Activated CD8-positive, alpha-beta T cell treated with anti-CD3 and anti-CD28 coated beads for 36 hours (primary cell): Measurements from ENCODE around the gene GNG8. TPM values are rescaled to one million over a fixed set of nuclear protein-coding genes. Genes with fewer than 3 reads are reported as not detected.

Experiments used
- ATAC-seq: fragments of 200-7000 bp; cut with Tn5 transposase; one replicate; pipeline ENCODE4 v1.10.0; 2021; ENCODE audit warnings: mild to moderate bottlenecking, moderate library complexity
- CTCF ChIA-PET: fragments of 350-600 bp; sonication (Branson Sonifier 250); formaldehyde crosslinking; loops from one replicate; lab custom pipeline; 2021; ENCODE audit warnings: antibody characterized with exemption; lab: Charles Lee
- POLR2A ChIA-PET: fragments of 350-600 bp; sonication (Branson Sonifier 250); formaldehyde crosslinking; loops from one replicate; lab custom pipeline; 2021; ENCODE audit warnings: antibody characterized with exemption; lab: Charles Lee
- DNase-seq: peaks from one replicate; pipeline ENCODE4 v3.0.0-alpha.2; 2020
- H3K27ac Mint-ChIP-seq: one replicate; pipeline ENCODE4 v1.8.0; 2021; ENCODE audit warnings: mild to moderate bottlenecking, mixed read lengths
- H3K27me3 Mint-ChIP-seq: one replicate; pipeline ENCODE4 v1.8.0; 2021; ENCODE audit warnings: mixed read lengths
- H3K36me3 Mint-ChIP-seq: one replicate; pipeline ENCODE4 v1.8.0; 2021; ENCODE audit warnings: low read depth, mixed read lengths
- H3K4me1 Mint-ChIP-seq: one replicate; pipeline ENCODE4 v1.8.0; 2021; ENCODE audit warnings: low read depth, mixed read lengths
- H3K4me3 Mint-ChIP-seq: one replicate; pipeline ENCODE4 v1.8.0; 2021; ENCODE audit warnings: mild to moderate bottlenecking, moderate library complexity, mixed read lengths
- H3K9me3 Mint-ChIP-seq: one replicate; pipeline ENCODE4 v1.8.0; 2021; ENCODE audit warnings: mixed read lengths
- CTCF ChIP-seq: fragments of 200-600 bp; IDR thresholded peaks from one replicate; pipeline ENCODE4 v1.8.0; 2022; ENCODE audit warnings: antibody characterized with exemption, mild to moderate bottlenecking
- intact Hi-C: fragments of 100-400 bp; cut with micrococcal nuclease; formaldehyde crosslinking; loops from one replicate; pipeline ENCODE4 v1.10.0; 2022
- total RNA-seq, 2 experiments: library from RNA; stranded (reverse); gene quantifications; one replicate each; pipeline ENCODE4 v1.2.3, GENCODE V29; 2021

GNG8 gene
- total RNA-seq, 2 experiments from 2014 or later, result 33.0 to 45.4 TPM

GRCh38 chr19:46656541-46656940, 20.5 kb upstream of the GNG8 start:
- Mint-ChIP-seq H3K27me3 (peaks cover 36% of the 10 kb centered on the region), H3K4me3 (no peak overlapping the region), H3K27ac (no peak overlapping the region), H3K9me3 (no peaks in the 10 kb centered on the region), H3K36me3 (no peaks in the 10 kb centered on the region), H3K4me1 (peaks cover 15% of the 10 kb centered on the region)
- intact Hi-C loops, result no loop called here
- TF ChIP-seq CTCF, result no peak
- CTCF ChIA-PET, result interaction anchor here (1.1 to 2.2 kb wide), 5 partner anchors 8 to 119 kb away, joined by 3 to 8 read pairs (median 5); no protein-coding TSS in a partner anchor
- POLR2A ChIA-PET, result interaction anchor here (0.6 to 1.8 kb wide), 8 partner anchors 19 to 57 kb away, joined by 3 to 7 read pairs (median 4); no protein-coding TSS in a partner anchor
- ATAC-seq (no peak), DNase-seq (no peak)

- intact Hi-C loops, result no loop called here
- ChIA-PET CTCF (no interaction called here), POLR2A (interaction anchor here (0.6 to 0.8 kb wide), 2 partner anchors 54 to 580 kb away, joined by 3 to 4 read pairs; no protein-coding TSS in a partner anchor)
- no peak for DNase-seq
- Mint-ChIP-seq H3K36me3 (no peaks in the 10 kb centered on the region), H3K27ac (no peak overlapping the region), H3K9me3 (no peaks in the 10 kb centered on the region), H3K4me3 (no peak overlapping the region), H3K27me3 (peaks cover 44% of the 10 kb centered on the region), H3K4me1 (peaks cover 6% of the 10 kb centered on the region)
- TF ChIP-seq CTCF, result no peak
- ATAC-seq, result no peak
Measured at GRCh38 chr19:46654621-46655152, 18.7 kb upstream of the GNG8 start.

GRCh38 chr19:46650445-46650844, 14.4 kb upstream of the GNG8 start:
- no peak overlapping the region for H3K27ac Mint-ChIP-seq
- H3K9me3 Mint-ChIP-seq, result peaks cover 3% of the 10 kb centered on the region
- ChIA-PET CTCF (no interaction called here), POLR2A (no interaction called here)
- H3K36me3 Mint-ChIP-seq, result peaks cover 8% of the 10 kb centered on the region
- ATAC-seq (no peak), DNase-seq (no peak)
- peaks cover 46% of the 10 kb centered on the region for H3K27me3 Mint-ChIP-seq
- intact Hi-C loops, result no loop called here
- no peak overlapping the region for H3K4me3 Mint-ChIP-seq
- peaks cover 4% of the 10 kb centered on the region for H3K4me1 Mint-ChIP-seq
- no peak for TF ChIP-seq CTCF

- TF ChIP-seq CTCF, result no peak
- peaks cover 40% of the 10 kb centered on the region for H3K27me3 Mint-ChIP-seq
- DNase-seq, result no peak
- H3K27ac Mint-ChIP-seq, result no peak overlapping the region
- peaks cover 3% of the 10 kb centered on the region for H3K9me3 Mint-ChIP-seq
- CTCF ChIA-PET, result interaction anchor here (1.8 to 2.2 kb wide), 2 partner anchors 8 to 13 kb away, joined by 8 to 11 read pairs; partner anchors contain the start of gene DACT3
- no peak for ATAC-seq
- intact Hi-C loops, result no loop called here
- H3K36me3 Mint-ChIP-seq, result peaks cover 8% of the 10 kb centered on the region
- POLR2A ChIA-PET, result interaction anchor here (1.0 kb wide), 1 partner anchor 30 kb away, joined by 3 read pairs; no protein-coding TSS in a partner anchor
- no peak overlapping the region for H3K4me3 Mint-ChIP-seq
- H3K4me1 Mint-ChIP-seq, result peaks cover 4% of the 10 kb centered on the region
Measured at GRCh38 chr19:46648961-46649960, 13.3 kb upstream of the GNG8 start.
